DMS53 treated with DMSO at 0.1 percent for 48 hours (cell line): ENCODE measurements around the gene ICE2.

Experiments used
- DNase-seq: peaks from one replicate; lab custom pipeline; 2025; ENCODE audit not compliant: unreplicated experiment; lab: John Stamatoyannopoulos, UW

ICE2 gene

DNA sequence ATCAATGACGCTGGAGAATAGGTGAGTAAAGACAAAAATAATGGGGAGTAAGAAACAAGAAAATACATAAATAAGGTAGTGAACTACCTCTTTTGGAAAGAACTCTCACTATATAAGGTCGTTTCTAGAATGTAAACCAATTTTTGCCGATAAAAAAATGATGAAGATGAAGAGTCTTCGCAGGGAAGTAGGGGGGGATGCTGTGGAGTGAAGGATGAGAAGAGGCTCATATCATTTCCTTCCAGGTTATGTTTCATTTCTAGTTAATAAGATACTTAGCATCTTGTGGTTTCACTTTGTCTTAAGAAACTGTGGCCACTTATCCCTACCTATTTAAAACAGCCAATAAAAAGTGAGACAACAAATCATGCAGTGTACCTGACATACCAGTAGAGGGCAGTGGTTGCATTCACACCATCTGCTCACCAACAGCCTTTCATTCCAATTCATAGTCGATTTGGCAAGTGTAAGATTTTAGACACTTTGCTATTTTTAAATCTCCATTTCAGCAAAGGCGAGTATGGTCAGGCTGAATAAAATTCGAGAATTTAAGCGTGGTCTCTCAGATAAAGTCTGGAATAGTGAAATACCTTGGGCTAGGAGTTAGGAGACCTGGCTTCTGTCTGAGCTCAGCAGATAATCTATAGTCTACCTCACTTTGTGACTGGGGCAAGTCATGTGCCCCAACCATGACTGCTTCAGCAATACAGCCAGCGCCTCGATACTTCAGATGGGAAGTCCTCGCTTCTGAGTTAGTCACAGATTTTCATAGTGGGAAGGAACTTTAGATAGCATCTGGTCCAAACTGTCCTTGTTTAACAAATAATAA is 28.9 kb upstream of the ICE2 start:
- DNase-seq = peak; percentile 26

DNA sequence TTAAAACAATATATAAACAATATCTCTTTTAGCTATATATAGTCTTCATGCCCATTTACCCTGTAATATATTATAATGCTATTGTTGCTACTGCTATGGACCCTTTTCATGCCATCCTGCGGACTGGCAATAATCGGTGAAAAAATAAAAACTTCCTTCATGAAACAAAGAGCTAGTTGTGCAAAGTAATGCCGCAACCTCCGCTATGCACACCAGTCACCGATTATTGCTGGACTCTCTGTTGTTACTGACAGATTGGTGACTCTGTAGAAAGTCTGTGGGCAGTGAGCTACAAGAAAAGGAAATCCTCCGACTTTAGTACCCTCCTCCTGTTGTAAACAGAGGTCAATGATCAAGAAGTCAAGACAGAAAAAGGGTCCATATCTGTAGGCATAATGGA is 17.9 kb upstream of the ICE2 start:
- DNase-seq = no peak

DNA sequence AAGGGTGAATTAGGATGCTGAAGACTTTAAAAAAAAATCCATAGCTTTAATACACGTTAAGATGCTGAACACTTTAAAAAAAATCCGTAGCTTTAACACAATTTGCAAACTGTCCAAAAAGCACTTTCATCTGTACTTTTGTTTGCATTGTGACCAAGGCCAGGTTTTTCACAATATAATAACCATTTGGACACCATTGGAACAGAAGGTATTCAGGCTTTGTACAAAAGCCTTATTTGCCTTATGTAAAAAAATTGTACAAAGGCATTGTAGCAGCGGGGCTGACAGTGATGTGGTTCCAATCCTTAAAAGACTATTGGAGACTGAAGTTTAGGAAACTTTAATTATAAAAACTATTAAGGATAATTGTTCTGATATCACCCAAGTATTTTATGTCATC is 15.2 kb upstream of the ICE2 start:
- DNase-seq = no peak

DNA sequence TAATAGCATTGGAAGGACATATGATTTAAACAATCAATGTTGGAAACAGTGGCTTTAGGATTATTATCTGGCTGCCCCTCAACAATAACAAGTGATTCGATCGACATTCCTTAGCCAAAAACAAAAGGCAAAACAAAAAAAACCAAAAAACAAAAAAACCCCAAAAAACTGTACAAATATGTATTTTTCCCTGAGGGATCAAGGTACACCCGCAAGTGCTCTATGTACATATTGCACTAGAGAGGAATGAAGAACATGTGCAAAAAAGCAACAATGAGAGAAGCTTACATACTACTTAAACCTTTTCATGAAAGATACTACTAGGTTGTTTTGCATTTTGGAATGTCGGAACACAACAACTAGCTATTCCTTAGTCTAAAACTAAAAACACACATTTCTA is 14.2 kb upstream of the ICE2 start:
- DNase-seq = no peak

DNA sequence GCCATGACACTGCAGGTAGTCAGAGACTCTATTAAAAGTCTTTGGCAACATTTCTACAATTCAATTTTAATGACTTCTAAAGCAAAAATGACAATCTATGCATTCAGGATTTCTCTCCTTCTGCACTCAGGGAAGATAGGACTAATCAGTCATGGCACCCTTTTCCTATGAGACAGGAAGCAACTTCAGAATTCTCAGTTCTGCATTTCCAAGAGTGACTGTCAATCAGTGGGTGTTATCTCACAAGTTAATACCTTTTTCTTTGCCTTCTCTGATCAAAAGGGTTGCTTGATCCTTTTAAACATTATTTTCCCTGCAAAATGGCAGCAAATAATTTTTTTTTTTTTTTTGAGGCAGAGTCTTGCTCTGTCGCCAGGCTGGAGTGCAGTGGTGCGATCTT is 7.8 kb upstream of the ICE2 start:
- no peak for DNase-seq

DNA sequence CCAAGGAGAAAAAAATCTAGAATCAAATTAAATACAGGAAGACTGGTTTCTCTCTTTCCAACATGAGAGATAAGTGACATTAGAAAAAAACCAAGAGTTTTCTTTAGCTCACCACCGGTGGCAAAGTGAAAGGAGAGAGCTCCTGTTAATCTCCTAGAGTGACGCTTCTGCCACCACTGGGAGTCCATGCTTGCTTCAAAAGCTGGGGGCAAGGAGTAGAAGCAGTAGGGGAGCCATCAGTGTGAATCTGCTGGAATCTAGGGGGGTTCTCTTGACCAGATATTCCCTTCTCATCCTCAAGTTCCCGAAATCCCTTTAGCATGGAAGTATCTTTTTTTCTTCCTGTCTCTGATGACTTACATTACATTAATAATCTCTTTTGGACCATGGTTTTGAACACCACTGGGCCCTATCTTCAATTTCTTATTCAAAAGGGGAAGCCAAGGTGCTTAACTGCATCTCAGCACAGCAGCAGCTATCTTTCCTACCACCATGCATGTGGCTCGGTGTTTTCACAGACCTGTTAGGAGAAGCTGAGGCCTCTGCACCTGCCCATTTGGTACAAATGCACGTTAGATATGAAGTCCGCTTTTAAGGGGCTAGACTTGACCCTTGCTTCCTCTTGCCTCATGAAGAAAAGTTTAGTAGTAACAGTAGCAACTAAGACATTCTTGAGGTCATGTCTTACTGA is 6.6 kb upstream of the ICE2 start:
- no peak for DNase-seq

DNA sequence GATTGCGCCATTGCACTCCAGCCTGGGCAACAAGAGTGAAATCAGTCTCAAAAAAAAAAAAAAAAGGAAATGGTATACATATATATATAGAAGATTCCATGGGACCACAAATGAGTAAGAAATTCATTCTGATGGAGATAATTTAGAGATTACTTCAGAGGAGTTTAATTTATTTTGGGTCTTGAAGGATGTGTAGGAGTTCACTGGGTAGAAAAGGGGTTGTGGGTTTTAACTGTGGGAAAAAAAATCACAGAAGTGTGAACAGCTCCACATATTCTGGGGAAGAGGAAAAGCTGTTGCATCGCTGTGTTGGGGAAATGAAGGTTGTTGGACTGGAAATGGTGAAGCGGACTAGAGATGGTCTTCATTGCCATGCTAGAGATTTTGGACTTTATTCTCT is 4.1 kb upstream of the ICE2 start:
- DNase-seq = no peak

DNA sequence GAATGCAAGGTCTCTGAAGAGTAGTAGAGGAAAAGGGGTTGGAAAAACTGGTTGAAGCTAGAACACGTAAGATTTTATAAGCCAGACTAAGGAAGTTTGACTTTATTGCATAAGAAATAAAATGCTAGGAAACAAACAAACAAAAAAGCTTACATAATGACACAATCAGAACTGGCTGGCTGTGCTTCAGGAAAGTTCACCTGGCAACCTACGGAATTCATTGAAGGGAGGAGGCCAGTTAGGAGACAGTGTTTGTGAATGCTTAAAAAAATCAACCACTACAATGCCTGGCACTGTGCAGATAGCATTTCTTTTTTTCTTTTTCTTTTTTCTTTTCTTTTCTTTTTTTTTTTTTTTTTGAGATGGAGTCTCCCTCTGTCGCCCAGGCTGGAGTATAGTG is 1.9 kb upstream of the ICE2 start:
- DNase-seq = no peak

DNA sequence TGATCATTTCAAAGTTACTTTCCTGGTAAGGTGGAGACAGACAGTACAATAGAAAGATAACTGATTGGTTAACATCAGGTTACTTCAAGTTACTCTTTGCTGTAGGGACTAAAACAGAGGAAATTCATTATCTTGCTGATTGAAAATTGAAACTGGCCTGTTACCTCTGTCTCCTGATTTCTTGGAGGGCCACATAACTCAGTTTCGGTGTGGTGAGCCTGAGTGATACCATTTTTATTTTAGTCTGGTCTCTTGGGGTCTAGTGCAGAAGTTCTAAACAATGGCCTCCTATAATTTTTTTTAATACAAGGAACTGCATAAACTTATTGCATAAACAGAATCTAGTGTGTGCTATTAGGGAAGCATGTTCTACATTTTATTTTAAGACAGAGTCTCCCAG is 1.2 kb upstream of the ICE2 start:
- DNase-seq = no peak

DNA sequence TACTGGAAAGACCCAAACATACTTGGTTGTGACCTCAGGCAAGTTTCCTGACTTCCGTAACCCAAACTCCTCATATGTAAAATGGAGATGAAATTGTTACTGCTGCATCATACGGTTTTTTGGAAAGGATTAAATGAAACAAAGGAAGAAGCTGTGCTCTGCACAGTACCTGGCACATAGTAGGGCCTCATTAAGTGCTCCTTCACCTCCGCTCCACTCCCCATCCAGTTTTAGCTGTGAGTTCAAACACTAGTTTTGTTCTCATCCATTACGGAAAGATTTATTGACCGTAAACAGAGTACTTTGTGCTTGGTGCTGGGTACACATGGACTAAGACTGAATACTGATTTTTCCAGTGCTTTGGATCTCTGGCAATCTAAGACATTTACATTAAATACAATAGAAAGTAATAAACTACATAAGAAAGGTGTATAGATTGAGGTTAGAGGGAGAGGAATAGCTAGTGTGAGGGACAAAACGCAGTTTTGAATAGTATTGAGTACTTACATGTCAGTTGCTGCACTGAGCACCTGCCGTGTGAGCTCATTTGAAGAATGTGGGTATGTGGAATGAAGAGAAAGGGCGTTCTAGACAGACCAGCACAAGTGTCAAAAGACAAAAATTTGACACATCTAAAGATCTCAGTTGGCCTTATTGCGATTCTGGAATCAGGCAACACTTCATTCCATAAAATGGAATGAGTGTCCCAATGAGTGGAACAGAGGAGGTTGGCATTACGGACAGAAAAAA is 594 bp upstream of the ICE2 start:
- peak; percentile 17 for DNase-seq

DNA sequence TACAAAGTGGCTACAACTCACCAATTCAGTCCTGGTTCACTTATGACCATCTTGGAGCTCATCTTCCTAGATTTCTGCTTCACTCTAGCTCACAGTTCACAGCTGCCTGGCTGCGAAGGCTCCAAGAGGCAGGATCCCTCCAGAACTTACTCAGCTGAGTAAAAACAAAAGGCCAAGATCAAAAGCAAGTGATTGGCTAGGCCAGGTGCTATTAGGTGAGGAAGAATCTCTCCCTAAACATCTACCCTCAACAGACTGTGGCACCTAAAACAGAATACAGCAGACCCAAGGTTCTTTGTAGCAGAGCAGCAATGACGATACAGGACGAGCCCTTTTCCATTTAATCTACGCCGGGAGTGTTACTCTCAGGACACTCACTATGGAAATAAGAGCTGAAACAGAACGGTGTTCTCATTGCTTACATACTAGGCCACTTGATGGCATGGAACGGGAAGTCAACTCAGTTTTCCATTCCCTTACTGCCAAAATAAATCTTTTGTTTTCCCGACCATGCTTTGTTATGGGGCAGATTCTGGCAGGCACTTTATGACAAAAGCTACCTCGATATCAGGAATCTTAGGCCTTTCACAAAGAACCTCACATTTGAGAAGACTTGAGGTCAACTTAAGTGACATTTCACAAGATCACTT is 901 bp downstream of the ICE2 start:
- DNase-seq = peak; percentile 2

DNA sequence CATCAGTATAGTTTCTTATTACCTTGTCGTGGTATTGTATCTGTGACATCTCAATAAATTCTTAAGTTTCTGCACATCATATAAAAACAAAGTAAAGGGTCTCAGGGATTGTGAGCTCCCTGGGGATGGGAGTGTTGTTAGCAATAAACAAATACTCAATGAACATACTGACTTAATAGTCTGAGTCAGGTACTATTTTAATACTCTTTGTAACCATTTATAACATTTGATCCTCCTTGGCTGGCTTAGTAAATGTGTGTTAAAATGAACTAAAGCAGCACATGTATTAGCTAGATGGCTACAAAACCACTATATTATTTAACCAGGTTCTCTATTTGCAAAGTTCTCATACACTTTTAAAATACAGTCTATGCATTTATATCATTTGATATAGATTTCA is 1.8 kb downstream of the ICE2 start:
- DNase-seq = no peak

DNA sequence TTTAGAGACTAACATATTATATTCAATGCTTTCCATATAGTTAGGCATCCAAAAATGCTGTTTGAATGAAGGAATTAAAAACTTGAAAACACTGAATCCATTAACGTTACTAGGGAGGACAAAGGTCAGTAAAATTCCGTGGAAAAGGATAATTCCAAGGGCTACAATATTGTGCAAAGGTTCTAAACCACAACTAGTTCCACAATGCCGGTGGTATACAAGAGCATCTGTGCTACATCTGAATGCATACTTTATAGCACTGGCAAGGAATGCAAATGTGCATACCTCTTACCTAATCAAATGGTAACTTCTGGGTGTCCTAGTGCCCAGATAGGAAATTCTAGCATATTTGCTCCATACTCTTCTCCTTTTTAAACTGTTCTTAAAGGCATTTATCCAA is 2.2 kb downstream of the ICE2 start:
- DNase-seq = no peak

DNA sequence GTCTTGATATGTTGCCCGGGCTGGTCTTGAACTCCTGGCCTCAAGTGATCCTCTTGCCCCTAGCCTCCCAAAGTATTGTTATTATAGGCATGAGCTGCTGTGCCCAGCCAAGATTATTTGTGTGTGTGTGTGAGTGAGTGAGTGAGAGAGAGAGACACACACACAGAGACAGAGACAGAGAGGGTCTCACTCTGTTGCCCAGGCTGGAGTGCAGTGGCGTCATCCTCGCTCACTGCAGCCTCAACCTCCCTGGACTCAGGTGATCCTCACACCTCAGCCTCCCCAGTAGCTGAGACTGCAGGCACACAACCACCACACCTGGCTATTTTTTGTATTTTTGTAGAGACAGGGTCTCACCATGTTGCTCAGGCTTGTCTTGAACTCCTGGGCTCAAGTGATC is 5.8 kb downstream of the ICE2 start:
- no peak for DNase-seq

DNA sequence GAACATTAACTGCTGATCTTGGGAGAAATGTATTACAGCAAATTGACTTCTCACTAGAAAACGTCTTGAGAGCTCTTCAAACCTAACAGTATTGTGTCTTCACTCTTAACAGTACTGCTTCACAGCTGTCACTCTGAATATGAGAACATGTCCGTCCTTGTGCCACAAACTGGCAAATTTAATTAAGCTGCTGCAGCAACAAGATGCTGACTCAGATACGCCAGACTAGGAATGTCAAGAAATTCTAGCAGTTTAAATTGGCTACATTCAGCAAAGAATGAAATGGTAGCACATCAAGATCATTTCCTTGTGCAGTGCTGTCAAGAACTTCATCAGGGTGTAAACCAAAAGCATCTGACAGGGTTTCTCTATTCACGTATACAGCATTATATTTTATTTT is 7.6 kb downstream of the ICE2 start:
- DNase-seq = no peak

DNA sequence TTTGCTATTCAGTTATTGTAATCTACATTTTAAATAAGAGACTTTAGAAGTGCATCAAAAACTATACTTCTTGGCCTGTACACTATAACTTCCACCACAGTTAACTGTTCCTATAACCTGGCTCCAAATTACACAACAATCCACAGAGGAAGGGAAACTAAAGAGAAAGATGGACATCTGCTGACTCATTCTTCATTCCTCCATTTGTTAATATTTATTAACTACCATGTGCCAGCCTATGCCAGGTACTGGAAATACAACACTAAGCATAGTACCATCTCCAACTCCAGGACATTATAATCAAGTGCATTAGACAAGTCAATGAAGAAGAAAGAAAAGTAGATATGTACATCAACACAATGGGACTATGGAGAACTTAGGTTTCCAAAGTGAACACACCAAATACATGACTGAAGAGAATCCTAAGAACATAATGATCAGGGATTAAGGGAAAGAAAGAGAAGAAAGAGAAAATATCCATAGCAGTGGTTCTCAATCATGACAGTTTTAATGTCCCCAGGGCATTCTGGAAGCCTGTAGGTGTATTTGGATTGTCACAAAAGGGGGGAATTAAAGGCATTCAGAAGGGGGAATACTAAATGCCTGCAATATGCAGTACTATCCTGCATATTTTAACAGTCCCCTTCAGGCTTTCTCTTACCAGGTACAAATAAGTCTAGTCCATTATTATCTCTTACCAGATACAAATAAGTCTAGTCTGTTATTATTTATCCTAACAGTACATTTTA is 8.9 kb downstream of the ICE2 start:
- no peak for DNase-seq

DNA sequence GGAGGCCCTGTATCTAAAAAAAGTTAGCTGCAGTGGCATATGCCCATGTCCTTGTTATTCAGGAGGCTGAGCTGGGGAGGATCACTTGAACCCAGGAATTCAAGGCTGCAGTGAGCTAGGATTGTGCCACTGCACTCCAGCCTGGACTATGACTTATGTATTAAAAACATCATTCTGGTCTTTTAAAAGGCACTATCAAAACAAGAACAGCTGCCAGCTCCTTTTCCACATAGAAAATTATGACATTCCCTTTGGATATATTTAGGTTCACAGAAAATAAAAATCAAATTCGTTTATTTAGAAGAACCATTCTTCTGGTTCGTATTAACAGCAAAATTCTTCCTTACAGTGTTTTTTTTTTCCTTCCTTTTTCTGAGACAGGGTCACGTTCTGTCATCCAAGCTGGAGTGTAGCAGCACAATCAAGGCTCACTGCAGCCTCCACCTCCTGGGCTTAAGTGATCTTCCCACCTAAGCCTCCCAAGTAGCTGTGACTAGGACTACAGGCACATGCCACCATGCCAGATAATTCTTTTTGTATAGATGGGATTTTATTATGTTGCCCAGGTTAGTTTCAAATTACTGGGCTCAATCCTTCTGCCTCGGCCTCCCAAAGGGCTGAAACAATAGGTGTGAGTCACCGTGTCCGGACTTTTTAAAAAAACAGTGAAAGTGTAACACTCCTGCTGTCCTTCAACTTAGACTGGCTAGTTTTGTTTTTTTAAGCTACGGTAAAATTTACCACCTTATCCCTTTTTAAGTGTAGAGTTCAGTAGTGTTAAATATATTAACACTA is 13.9 kb downstream of the ICE2 start:
- DNase-seq = no peak

DNA sequence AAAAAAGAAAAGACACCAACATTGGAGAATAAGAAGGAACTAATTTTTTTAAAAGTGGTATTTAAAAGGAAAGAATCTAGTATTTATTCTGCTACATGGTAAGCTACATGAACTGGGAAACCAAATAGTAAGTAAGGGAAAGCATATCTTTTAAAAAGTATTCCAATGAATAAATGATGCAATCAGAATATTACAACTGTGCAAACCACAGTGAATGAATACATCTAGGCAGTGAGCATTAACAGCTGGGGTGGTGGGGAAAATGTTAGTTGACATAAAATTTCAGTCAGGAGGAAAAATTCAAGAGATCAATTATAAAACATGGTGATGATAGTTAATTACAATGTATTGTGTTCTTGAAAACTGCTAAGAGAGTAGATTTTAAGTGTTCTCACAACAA is 16.9 kb downstream of the ICE2 start:
- DNase-seq = no peak

DNA sequence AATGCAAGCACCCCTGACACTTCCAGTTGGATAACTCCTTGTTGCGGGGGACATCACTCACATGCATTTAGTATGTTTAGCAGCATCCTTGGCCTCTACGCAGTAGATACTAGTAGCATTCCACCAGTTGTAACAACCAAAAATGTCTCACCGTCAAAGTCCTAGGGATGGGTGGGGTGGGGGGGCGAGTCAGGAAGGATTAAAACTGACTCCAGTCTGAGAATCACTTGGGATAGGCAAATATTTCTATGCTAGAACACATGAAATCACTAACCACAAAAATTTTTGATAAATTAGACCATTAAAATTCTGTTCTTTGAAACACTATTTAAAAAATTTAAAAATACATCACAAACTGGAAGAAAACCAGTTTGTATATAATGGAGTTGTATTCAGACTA is 18.0 kb downstream of the ICE2 start:
- no peak for DNase-seq

DNA sequence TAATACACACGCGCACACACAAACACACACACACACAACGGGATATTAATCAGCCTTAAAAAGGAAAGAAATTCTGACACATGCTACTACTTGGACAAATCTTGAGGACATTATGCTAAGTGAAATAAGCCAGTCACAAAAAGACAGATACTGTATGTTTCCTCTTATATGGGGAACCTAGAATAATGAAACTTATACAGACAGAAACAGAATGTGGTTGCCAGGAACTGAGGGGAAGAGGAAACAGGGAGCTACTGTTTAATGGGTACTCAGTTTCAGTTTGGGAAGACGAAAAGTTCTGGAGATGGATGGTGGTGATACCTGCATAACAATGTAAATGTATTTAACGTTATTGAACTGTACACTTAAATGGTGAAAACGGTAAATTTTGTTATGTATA is 20.2 kb downstream of the ICE2 start:
- DNase-seq = no peak
